Endometrial microvascular endothelial cells (primary cell): ENCODE measurements around the gene NAV2. TPM values are rescaled to one million over a fixed set of nuclear protein-coding genes. Genes with fewer than 3 reads are reported as not detected.

ENCODE experiments used
- in situ Hi-C: cut with HindIII; loops from 2 replicates; pipeline ENCODE4 v1.10.0; 2017; ENCODE audit warnings: low sequenced_read_pairs, low pct_unique_long_range_greater_than_20kb; ENCODE audit errors: inconsistent ontology term
- total RNA-seq: library from RNA; depleted of rRNA; stranded (reverse); fragments of >200 nt; gene quantifications from one replicate; pipeline ENCODE4 v1.2.3, GENCODE V29; 2015; ENCODE audit errors: inconsistent ontology term

Gene NAV2
- total RNA-seq, 1 donor from 2014 or later, result 27.0 TPM

DNA sequence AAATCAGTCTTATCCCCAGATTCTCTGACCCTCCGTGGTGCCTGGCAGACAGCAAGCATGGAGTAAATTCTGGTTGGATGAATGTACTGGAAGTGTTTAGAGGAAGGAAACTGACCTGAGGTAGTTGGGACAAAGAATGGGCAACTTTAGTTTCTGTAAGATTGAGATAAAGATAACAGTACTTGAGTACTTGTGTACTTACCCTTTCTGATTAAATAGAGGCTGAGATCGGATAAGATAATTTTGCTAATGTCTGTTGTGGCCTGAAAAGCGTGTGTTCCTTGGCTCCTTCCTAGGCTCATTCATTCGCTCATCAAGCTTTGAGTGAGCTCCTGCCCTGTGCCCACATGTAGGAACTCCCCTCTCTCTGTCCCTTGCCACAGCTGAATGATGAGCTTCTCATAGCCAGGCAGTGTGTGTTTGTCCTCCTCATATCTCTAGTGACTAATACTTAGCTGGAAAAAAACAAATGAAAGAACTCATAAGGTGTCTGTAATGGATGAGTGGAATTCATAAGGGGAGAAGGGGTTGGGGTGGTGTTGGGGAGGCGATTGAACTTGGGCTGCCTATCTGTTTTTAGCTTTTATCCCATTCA is 329.5 kb downstream of the NAV2 start:
- in situ Hi-C loops, result no loop called here

DNA sequence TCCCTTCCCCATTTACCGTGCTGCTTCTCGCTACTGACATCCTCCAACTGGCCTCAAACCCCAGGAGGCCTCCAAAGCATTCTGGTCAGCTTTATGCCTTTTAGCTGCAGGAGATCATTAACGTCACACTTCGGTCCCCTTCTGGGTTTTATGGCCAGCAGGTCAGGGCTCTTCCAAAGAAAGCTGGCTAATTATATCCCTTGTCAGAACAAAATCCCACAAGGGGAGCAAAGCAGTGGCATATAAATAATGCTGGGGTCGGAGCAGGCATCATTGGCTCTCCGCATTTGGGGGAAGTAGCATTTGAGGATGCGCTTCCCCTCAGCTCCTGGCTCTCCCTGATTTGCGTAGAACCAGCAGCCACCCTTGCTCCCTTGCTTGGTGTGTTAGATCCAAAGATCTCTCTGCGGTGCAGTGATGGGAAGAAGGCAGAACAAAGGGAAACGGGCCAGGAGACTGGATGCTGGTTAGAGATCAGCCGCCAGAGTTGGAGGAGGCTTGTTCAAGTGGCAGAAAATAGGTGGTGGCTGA is 330.2 kb downstream of the NAV2 start:
- in situ Hi-C loops, result no loop called here

DNA sequence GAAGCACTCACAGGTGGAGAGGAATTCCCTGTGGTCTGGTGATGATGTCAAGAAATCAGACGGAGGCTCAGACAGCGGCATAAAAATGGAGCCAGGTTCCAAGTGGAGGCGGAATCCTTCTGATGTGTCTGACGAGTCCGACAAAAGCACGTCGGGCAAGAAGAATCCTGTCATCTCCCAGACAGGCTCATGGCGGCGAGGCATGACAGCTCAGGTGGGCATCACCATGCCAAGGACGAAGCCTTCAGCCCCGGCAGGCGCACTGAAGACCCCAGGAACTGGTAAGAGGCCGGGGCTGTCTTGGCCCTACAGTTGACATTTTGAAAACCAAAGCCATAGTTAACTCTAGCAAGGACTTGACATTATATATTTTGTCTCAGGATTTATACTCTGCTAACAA is 331.4 kb downstream of the NAV2 start:
- in situ Hi-C loops, result no loop called here

DNA sequence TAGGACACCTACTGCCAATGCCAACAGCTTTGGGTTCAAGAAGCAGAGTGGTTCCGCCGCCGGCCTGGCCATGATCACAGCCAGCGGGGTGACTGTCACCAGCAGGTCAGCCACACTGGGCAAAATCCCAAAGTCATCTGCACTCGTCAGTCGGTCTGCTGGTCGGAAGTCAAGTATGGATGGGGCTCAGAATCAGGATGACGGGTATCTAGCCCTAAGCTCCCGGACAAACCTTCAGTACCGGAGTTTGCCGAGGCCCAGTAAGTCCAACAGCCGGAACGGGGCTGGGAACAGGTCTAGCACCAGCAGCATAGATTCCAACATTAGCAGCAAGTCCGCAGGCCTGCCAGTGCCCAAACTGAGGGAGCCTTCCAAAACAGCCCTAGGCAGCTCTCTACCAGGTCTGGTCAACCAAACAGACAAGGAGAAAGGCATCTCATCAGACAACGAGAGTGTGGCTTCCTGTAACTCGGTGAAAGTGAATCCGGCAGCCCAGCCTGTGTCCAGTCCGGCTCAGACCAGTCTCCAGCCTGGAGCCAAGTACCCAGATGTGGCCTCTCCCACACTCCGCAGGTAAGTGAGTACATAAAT is 332.6 kb downstream of the NAV2 start:
- in situ Hi-C loops, result no loop called here

DNA sequence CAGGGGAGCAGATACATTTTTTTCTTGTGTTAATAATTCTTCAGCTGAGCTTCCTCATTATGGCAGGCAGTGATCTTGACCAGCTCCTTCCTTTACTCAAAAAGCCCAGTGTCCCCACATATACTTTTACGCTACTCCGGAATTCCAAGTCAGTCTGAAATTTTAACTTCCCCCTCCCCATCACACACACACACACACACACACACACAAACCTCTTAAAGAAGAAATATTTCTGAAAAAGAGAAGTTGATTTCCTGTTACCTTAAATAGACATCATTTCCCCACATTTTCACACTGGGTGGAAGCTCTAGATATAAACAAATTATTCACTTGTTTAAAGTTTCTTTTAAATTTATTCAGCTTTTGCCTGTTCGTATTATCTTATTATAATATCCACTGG is 333.8 kb downstream of the NAV2 start:
- in situ Hi-C loops, result no loop called here

DNA sequence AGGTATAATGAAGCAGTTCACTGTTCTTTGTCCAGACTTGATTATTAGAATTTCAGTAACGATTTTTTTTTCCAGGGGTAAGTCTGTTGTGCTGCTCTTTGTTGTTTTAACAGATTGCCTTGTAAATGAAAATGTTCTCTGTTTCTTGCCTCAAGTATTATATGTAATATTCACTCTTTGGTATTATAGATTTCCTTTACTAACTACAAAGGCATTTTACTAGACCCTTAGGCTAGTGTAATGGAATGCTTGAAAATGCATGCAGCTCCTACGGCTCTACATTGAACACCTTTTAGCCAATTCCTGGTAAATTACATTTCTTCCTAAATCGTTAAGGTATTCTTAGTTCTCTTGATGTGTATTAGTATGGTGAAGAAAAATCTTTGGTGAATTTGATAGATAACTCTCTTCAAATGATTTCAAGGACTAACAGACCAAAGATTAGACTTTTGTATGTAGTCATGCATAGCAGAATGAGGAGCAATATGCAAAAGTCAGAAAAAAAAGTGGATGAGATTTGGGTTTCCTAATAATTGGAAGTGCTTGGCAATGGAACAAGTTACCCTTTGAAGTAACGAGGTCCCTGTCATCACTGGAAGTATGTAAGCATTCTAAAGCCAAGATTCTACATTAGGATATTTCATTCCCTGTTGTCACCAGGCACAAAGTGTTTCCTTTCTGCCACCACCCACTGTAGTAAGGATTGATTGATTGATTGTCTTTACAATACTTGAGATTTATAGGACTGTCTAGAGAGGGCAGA is 334.6 kb downstream of the NAV2 start:
- in situ Hi-C loops, result no loop called here

DNA sequence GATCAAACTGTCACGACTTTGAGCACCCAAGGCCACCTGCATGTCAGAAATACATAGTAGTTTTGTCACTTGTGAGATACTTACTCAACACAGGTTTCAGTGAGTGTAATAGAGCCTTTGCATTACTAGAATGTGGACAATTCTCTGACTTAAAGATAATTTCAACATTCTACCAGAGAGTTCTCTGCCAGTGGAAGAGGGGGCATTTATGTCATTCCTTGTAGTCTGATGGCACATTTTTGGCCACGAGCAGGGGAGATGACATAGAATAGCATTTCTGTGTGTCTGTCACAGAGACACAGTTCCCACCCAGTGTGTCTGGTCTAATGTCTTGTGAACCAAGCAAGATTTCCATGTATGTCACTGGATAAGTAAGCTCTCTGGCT is 335.1 kb downstream of the NAV2 start:
- in situ Hi-C loops, result no loop called here

DNA sequence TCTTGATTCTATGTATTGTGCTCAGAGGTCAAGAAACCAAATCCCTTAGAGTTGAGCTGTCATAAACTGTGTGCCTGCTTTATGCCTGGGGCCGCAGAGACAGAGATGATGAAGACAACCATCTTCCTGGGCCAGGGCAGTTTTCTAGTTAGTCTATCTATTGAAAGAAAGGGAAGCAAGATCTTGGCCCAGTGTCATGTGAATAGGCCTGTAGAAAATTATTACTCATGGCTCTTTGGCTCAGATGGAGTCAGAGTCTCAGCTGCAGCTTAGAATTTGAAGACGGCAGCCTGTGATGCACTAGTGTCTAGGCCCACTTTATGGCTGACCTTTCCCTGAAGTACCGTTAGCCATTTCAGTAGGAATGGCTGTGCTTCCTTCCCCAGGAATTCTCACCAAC is 335.6 kb downstream of the NAV2 start:
- in situ Hi-C loops, result no loop called here

DNA sequence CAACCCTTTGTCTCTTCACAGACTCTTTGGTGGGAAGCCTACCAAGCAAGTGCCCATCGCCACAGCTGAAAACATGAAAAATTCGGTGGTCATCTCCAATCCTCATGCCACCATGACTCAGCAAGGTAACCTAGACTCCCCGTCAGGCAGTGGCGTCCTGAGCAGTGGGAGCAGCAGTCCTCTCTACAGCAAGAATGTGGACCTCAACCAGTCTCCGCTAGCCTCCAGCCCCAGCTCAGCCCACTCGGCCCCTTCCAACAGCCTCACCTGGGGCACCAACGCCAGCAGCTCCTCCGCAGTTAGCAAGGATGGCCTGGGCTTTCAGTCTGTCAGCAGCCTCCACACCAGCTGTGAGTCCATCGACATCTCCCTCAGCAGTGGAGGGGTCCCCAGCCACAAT is 336.1 kb downstream of the NAV2 start:
- in situ Hi-C loops, result no loop called here

DNA sequence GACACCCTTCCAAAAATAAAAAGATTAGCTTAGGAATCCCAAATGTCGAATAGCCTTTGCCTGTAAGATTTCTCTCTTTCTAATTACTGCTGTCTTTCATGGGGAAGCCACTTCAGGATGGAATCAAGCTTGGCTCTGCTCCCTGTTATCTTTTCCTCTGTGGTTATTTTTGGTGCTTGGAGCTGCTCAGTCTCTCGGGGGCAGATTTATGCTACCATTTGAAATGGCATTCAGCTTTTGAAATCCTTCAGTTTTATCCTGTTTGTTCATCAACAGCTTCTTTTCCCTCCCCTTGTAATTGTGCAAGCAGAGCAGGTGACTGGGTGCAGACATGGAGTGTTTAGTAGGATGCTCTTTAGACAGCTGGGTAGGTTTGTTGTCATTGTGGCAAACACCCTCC is 336.6 kb downstream of the NAV2 start:
- in situ Hi-C loops, result no loop called here

DNA sequence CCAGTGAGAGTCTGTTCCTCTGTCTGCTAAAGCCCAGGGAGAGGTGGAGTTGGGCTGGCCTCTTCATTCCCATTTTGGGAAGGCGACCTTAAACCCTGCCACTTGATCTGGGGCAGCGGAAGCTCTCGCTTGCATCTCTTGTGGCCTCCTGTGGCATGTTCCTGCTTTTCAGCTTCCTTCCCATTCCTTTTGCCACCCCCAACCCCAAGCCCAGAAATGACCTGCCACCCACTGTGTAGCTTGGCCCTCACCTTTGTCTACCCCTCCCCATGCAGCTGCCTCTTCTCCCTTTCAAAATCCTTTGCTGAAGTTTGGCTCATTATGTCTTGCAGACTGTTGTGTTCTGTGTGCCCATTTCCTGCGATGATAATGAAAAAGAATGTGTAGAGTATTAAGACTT is 337.4 kb downstream of the NAV2 start:
- in situ Hi-C loops, result no loop called here

DNA sequence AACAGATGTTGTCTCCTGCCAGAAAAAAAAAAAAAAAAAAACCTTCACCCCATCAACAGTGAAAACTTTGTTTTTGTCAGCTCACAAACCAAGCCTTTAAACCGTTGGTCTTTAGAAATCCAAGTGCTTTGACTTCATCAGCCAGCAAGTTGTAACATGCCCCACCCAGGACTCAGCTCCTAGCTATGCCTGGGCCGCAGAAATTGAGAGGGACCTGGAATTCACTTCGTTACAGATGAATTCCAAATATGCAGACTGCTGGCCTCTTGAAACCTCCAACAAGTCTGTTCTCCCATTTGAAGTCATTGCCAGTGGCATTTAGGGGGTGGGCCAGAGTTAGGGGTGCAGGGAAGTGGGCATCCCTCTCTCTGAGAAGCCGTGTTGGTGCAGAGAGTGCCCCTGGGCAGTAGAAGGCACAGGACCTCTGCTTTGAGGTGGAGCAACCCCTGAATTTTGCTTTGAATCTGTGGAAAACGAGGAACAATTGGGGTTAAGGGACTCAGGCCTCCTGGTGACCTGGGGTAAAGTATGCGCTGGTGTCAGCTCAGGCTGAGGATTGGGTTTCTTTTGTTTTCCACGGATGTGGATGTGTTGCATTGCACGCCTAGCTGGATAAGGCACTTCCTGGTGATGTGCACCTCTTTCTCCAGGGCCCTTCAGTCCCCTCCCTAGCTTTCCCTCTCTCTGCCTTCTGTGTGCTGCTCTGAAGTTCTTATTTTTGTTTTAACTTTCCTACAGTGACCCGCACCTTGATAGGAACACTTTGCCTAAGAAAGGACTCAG is 338.1 kb downstream of the NAV2 start:
- in situ Hi-C loops, result no loop called here

DNA sequence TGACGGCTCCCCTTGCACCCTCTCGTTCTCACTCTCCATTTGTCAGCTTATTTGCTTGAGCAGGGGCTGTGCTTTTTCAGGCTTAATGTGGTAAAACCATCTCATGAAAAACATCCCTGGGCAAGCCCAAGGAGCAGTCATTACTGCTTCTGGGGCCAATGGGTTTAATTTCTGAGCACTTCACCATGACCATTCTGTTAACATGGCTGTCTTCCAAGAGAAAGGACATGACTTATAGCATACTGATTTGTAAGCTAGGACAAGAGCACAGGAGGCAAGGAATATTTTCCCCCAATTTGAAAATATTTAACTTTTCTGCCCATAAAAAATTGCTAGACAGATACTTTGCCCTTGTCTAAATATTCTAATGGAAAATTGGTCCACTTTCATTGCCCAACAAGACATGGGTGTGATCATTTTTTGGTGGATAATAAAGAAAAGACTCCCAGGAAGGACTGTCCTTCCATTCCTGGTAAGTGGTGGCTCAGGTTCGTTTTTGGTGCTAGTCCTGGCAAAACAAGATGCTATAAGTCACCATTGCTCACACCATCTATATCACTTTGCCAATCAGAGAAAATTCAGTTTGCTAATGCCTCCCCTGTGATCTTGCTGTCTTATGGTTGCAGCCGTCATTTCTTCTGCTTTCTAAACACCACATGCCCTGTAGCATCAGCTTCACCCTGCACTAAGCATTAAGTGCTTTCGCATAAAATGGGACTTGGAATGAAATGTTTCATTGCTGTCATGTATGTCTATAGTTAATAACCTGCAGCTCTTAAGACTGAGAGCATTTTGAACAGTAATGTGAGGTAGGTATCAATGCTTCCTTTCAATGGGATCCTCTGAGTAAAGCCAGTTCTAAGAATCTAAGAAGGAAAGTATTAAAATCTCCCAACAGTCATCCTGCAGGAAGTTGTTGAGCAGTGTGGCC is 339.1 kb downstream of the NAV2 start:
- in situ Hi-C loops, result no loop called here

DNA sequence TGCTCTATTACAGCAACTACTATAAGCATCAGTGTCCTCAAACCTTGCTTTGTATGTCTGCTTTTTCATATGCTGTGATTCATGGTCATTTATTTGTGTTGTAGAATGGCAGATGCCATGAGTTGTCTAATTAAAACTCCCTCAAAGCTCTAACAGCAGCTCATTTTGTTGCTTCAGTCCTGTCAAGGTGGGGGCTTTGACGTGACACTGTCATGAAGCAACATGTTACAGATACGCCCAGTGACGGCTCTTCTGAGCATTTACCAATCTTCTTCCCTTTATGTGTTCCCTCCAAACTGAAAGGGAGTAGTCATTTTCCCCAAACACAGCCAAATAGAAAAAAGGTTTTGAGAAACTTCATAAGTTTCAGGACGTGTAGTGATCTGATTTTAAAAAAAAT is 340.9 kb downstream of the NAV2 start:
- in situ Hi-C loops, result no loop called here

DNA sequence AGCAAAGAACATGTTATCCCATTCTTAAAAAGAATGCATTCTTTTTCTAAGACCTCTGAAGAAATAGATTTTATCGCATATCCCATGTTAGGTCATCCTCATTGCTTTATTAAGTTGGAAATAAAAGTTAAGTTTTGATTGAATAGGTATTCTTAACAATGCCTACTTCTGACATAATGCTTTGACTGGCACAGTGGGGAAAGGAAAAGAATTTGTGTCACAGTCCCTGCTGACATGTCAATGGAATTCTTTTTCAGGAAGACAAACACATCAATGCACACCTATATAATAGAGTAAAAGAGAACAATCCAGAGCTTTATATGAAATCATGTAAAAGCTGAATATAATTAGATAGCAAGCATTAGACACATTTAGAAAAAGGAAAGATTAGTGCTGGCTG is 341.9 kb downstream of the NAV2 start:
- in situ Hi-C loops, result no loop called here

DNA sequence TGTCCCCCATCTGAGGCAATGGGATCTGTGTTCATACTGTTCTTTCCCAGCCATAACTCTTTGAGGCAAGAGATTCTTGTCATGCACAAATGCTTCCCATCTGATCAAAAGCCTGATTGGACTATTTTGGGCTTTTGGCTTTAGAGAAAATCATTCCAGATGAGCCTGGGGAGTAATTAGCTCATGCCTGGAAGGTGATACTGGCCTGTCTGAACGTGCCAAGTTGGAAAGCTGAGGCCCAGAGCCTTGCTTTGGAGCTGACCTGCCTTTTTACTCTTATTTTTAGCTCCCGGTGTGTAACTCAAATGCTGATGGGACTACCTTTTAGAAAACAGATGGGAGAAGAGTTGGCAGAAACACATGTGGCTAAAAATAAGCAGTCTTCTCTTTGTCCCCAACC is 342.7 kb downstream of the NAV2 start:
- in situ Hi-C loops, result no loop called here

DNA sequence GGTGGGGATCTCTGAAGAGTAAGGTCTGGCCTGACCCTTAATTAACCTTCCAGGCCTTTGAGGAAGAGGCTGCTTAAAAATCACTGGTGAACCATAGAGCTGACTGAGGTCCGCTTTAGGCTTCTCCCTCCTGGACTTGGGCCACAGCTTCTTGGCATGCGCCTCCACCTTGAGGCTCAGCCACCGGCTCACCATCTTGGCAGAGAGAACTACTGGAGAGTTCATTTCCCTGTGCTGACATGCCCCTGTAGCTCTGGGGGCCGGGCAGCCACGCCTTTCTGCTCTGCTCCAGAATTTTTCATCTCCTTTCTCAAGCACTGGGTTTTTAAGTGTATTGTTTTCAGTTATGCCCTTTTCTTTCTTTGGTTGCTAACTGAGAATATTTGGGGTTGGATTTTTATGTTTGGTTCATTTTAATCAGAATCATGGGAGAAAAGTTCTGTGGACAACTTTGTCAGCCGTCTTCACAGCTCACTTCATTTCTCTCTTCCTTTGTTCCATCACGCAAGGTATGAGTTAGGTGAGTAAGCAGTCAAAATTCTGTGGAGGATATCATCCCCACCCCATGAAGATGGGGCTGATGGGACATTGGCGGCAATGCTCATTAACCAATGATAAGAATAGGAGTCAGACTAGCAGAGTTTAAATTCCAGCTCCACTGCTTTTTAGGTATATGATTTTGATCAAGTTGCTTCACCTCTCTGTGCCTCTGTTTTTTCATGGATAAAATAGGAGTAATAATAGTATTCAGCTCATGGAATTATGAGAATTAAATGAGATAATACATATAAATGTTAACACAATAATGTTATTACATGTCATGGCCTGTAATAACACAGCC is 343.7 kb downstream of the NAV2 start:
- in situ Hi-C loops, result no loop called here
